MM.1S (cell line): Measurements from ENCODE around the gene VCP.
A peak's percentile ranks its signal among the peaks of the same experiment; 100 is the strongest.

Experiments used
- DNase-seq: peaks from one replicate; pipeline ENCODE4 v3.0.0-alpha.2; 2015
- H2AFZ ChIP-seq: fragments of 300-600 bp; sonication (generic); 2 replicates; pipeline ENCODE4 v1.6.0; 2016; ENCODE audit warnings: antibody characterized with exemption, low read length
- H3F3A ChIP-seq: fragments of 300-600 bp; sonication (generic); 2 replicates; pipeline ENCODE4 v1.6.1; 2016; ENCODE audit warnings: mild to moderate bottlenecking, antibody characterized with exemption, low read length, moderate library complexity, mixed read lengths; ENCODE audit not compliant: insufficient read depth
- H3K27ac ChIP-seq: fragments of 300-600 bp; sonication (generic); 2 replicates; pipeline ENCODE4 v1.5.1; 2016; ENCODE audit warnings: mild to moderate bottlenecking, low read length
- H3K27me3 ChIP-seq: fragments of 300-600 bp; sonication (generic); replicated peaks from 2 replicates; pipeline ENCODE4 v1.6.0; 2016; ENCODE audit warnings: low read length; ENCODE audit not compliant: insufficient read depth
- H3K36me3 ChIP-seq: fragments of 300-600 bp; sonication (generic); replicated peaks from 2 replicates; pipeline ENCODE4 v1.6.1; 2016; ENCODE audit warnings: mild to moderate bottlenecking, low read length, mixed read lengths; ENCODE audit not compliant: insufficient read depth
- H3K4me1 ChIP-seq: fragments of 300-600 bp; sonication (generic); 2 replicates; pipeline ENCODE4 v1.6.1; 2016; ENCODE audit warnings: low read length, mixed read lengths
- H3K4me2 ChIP-seq: fragments of 300-600 bp; sonication (generic); 2 replicates; pipeline ENCODE4 v1.6.0; 2016; ENCODE audit warnings: low read depth, low read length
- H3K4me3 ChIP-seq: fragments of 300-600 bp; sonication (generic); 2 replicates; pipeline ENCODE4 v1.5.1; 2016; ENCODE audit warnings: low read length, mixed read lengths
- H3K79me2 ChIP-seq: fragments of 300-600 bp; sonication (generic); 2 replicates; pipeline ENCODE4 v1.6.1; 2016; ENCODE audit warnings: mixed run types, low read length, mixed read lengths
- H3K9ac ChIP-seq: fragments of 300-600 bp; sonication (generic); 2 replicates; pipeline ENCODE4 v1.6.1; 2016; ENCODE audit warnings: low read length, mixed read lengths
- H3K9me2 ChIP-seq: fragments of 300-600 bp; sonication (generic); replicated peaks from 2 replicates; pipeline ENCODE4 v1.6.1; 2016; ENCODE audit warnings: mild to moderate bottlenecking, low read length, mixed read lengths; ENCODE audit not compliant: insufficient read depth
- H3K9me3 ChIP-seq: fragments of 300-600 bp; sonication (generic); replicated peaks from 2 replicates; pipeline ENCODE4 v1.6.1; 2016; ENCODE audit warnings: mild to moderate bottlenecking, low read length, mixed read lengths; ENCODE audit not compliant: insufficient read depth
- H4K20me1 ChIP-seq: fragments of 300-600 bp; sonication (generic); 2 replicates; pipeline ENCODE4 v1.6.1; 2016; ENCODE audit warnings: mild to moderate bottlenecking, low read length, moderate library complexity, mixed read lengths; ENCODE audit not compliant: insufficient read depth
- CTCF ChIP-seq: fragments of 300-600 bp; sonication (generic); IDR thresholded peaks from 2 replicates; pipeline ENCODE4 v1.5.1; 2016; ENCODE audit warnings: antibody characterized with exemption, low read length, mixed read lengths
- EZH2 ChIP-seq: fragments of 300-600 bp; sonication (generic); optimal IDR thresholded peaks from 2 replicates; pipeline ENCODE3; 2017; ENCODE audit warnings: low read depth, mild to moderate bottlenecking, antibody characterized with exemption, low read length, mixed read lengths
- EZH2phosphoT487 ChIP-seq: fragments of 300-600 bp; sonication (generic); IDR thresholded peaks from 2 replicates; pipeline ENCODE4 v1.6.1; 2018; ENCODE audit warnings: antibody characterized with exemption, low read length

VCP gene

GRCh38 chr9:35079426-35080341, 7.3 kb upstream of the VCP start, which contains the start of gene FANCG:
TSS of gene FANCG (minus strand) at chr9:35079942. CDS start at chr9:35079524, 418 bp downstream.
- peak within 1 kb of the TSS; percentile 88 for H3K4me2 ChIP-seq
- peak; percentile 94 for DNase-seq

GRCh38 chr9:35079041-35079425, 6.6 kb upstream of the VCP start:
- Histone ChIP-seq H3F3A (peaks cover 14% of the 10 kb centered on the region), H2AFZ (peak overlapping the region; percentile 73), H3K9me3 (no peaks in the 10 kb centered on the region), H3K4me2 (peak overlapping the region; percentile 88), H3K9me2 (no peaks in the 10 kb centered on the region), H3K4me1 (peaks cover 8% of the 10 kb centered on the region; the same call in 1 of the 2 replicates), H3K4me3 (peak overlapping the region; percentile 83), H3K9ac (peak overlapping the region; percentile 82), H3K36me3 (no peaks in the 10 kb centered on the region), H4K20me1 (no peaks in the 10 kb centered on the region), H3K27ac (peak overlapping the region; percentile 81), H3K27me3 (no peaks in the 10 kb centered on the region), H3K79me2 (peaks cover 47% of the 10 kb centered on the region)
- DNase-seq = peak; percentile 14
- TF ChIP-seq EZH2phosphoT487 = no peak
- TF ChIP-seq CTCF = no peak
- TF ChIP-seq EZH2 = no peak

More at GRCh38 chr9:35079426-35080341, 7.3 kb upstream of the VCP start, which contains the start of gene FANCG:
- H3K9me3 ChIP-seq = no peaks in the 10 kb centered on the region
- H2AFZ ChIP-seq = peak within 1 kb of the TSS; percentile 73
- peak within 1 kb of the TSS; percentile 83 for H3K4me3 ChIP-seq
- H3K9me2 ChIP-seq = no peaks in the 10 kb centered on the region
- no peaks in the 10 kb centered on the region for H3K36me3 ChIP-seq
- H3K27me3 ChIP-seq = no peaks in the 10 kb centered on the region
- peak within 1 kb of the TSS; percentile 81 for H3K27ac ChIP-seq
- H3F3A ChIP-seq = peaks cover 14% of the 10 kb centered on the region
- H4K20me1 ChIP-seq = no peaks in the 10 kb centered on the region
- H3K9ac ChIP-seq = peak within 1 kb of the TSS; percentile 82
- TF ChIP-seq EZH2phosphoT487 = no peak
- no peak for TF ChIP-seq CTCF
- no peak for TF ChIP-seq EZH2
- peaks cover 8% of the 10 kb centered on the region; the same call in 1 of the 2 replicates for H3K4me1 ChIP-seq
- H3K79me2 ChIP-seq = peaks cover 46% of the 10 kb centered on the region

GRCh38 chr9:35078066-35078465, 5.6 kb upstream of the VCP start:
- H4K20me1 ChIP-seq = no peaks in the 10 kb centered on the region
- peaks cover 8% of the 10 kb centered on the region; the same call in 1 of the 2 replicates for H3K4me1 ChIP-seq
- no peaks in the 10 kb centered on the region for H3K27me3 ChIP-seq
- TF ChIP-seq EZH2 (no peak), CTCF (no peak), EZH2phosphoT487 (no peak)
- peak overlapping the region; percentile 83 for H3K4me3 ChIP-seq
- no peak overlapping the region for H3K27ac ChIP-seq
- peak overlapping the region; percentile 82; the same call in 1 of the 2 replicates for H3K9ac ChIP-seq
- H3K9me3 ChIP-seq = no peaks in the 10 kb centered on the region
- no peak for DNase-seq
- H3K79me2 ChIP-seq = peaks cover 47% of the 10 kb centered on the region
- no peaks in the 10 kb centered on the region for H3K9me2 ChIP-seq
- peak overlapping the region; percentile 88 for H3K4me2 ChIP-seq
- no peaks in the 10 kb centered on the region for H3K36me3 ChIP-seq
- no peak overlapping the region for H2AFZ ChIP-seq
- peaks cover 19% of the 10 kb centered on the region for H3F3A ChIP-seq
